ENCODE results near the gene YTHDF2.
"Not testable (repeated sequence)": the region's sequence is repeated elsewhere in the genome, so short reads cannot be mapped to it uniquely, and the experiment has no call there.

DNA sequence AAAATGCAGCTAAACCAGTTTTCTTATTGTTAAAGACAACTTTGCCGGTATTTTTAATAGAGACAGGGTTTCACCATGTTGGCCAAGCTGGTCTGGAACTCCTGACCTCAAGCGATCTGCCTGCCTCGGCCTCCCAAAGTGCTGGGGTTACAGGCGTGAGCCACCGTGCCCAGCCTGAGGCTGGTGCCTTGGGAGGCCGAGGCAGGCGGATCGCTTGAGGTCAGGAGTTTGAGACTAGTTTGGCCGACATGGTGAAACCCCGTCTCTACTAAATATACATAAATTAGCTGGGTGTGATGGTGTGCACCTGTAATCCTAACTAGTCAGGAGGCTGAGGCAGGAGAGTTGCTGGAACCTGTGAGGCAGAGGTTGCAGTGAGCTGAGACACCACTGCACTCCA is 35.2 kb downstream of the YTHDF2 start:
- TF ChIP-seq ZNF211 (tag by site-specific recombination; IDR thresholded peaks at IDR 0.05; ENCODE audit: low read depth); ZNF121 (tag by site-specific recombination; IDR thresholded peaks at IDR 0.05): not testable (repeated sequence)
- TF ChIP-seq, protein P1, sequence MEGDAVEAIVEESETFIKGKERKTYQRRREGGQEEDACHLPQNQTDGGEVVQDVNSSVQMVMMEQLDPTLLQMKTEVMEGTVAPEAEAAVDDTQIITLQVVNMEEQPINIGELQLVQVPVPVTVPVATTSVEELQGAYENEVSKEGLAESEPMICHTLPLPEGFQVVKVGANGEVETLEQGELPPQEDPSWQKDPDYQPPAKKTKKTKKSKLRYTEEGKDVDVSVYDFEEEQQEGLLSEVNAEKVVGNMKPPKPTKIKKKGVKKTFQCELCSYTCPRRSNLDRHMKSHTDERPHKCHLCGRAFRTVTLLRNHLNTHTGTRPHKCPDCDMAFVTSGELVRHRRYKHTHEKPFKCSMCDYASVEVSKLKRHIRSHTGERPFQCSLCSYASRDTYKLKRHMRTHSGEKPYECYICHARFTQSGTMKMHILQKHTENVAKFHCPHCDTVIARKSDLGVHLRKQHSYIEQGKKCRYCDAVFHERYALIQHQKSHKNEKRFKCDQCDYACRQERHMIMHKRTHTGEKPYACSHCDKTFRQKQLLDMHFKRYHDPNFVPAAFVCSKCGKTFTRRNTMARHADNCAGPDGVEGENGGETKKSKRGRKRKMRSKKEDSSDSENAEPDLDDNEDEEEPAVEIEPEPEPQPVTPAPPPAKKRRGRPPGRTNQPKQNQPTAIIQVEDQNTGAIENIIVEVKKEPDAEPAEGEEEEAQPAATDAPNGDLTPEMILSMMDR (tag by site-specific recombination; IDR thresholded peaks at IDR 0.05): not testable (repeated sequence)
